HepG2 (cell line): ENCODE data around the gene PDE3A. TPM values are rescaled to one million over a fixed set of nuclear protein-coding genes. Genes with fewer than 3 reads are reported as not detected.
A peak's percentile ranks its signal among the peaks of the same experiment; 100 is the strongest.

Source experiments
- FOXA1 ChIP-seq, 2 experiments: fragments of 450-650 bp in 1 of 2; sonication (generic) in 1 of 2; formaldehyde crosslinking in 1 of 2; IDR thresholded peaks; 2 replicates each; pipeline versions ENCODE4 v1.4.0 to v1.6.1; 2016 to 2020; ENCODE audit warnings: missing genetic modification reagents in 1 of 2
- GMEB2 ChIP-seq: IDR thresholded peaks from 2 replicates; pipeline ENCODE4 v1.6.1; 2016; ENCODE audit warnings: missing biosample characterization, missing genetic modification reagents, low read depth
- HNRNPK ChIP-seq: fragments of 200-400 bp; formaldehyde crosslinking; IDR thresholded peaks from 2 replicates; pipeline ENCODE4 v1.6.1; 2018; ENCODE audit warnings: low read length, low read depth, moderate library complexity, mild to moderate bottlenecking; ENCODE audit not compliant: poor library complexity, severe bottlenecking
- KAT8 ChIP-seq: IDR thresholded peaks from 2 replicates; pipeline ENCODE4 v1.6.1; 2016; ENCODE audit warnings: missing genetic modification reagents, missing compliant biosample characterization
- PITX1 ChIP-seq: sonication (generic); formaldehyde crosslinking; IDR thresholded peaks from 2 replicates; pipeline ENCODE4 v1.5.1; 2020; ENCODE audit warnings: mild to moderate bottlenecking, missing genetic modification reagents
- RNF219 ChIP-seq: sonication (generic); formaldehyde crosslinking; IDR thresholded peaks from 2 replicates; pipeline ENCODE4 v1.5.0; 2020; ENCODE audit warnings: mild to moderate bottlenecking, missing genetic modification reagents
- SMYD3 ChIP-seq: sonication (generic); formaldehyde crosslinking; IDR thresholded peaks from 2 replicates; pipeline ENCODE4 v1.8.1; 2023; ENCODE audit warnings: mild to moderate bottlenecking, missing genetic modification reagents
- THYN1 ChIP-seq: sonication (generic); formaldehyde crosslinking; IDR thresholded peaks from 2 replicates; pipeline ENCODE4 v1.8.1; 2023; ENCODE audit warnings: low read depth, mild to moderate bottlenecking, moderate library complexity, missing genetic modification reagents, borderline replicate concordance
- ZBTB37 ChIP-seq: sonication (generic); formaldehyde crosslinking; IDR thresholded peaks from 2 replicates; pipeline ENCODE4 v1.4.0; 2020; ENCODE audit warnings: mild to moderate bottlenecking, missing genetic modification reagents
- ZNF431 ChIP-seq: sonication (generic); formaldehyde crosslinking; IDR thresholded peaks from 2 replicates; pipeline ENCODE4 v1.9.0; 2022; ENCODE audit warnings: missing genetic modification reagents, low read depth, mild to moderate bottlenecking, borderline replicate concordance
- ZNF567 ChIP-seq: sonication (generic); formaldehyde crosslinking; IDR thresholded peaks from 2 replicates; pipeline ENCODE4 v1.8.1; 2023; ENCODE audit warnings: mild to moderate bottlenecking, missing genetic modification reagents, borderline replicate concordance
- ZNF777 ChIP-seq: sonication (generic); formaldehyde crosslinking; IDR thresholded peaks from 2 replicates; pipeline ENCODE4 v1.4.0; 2020; ENCODE audit warnings: missing genetic modification reagents
- ZSCAN21 ChIP-seq: sonication (generic); formaldehyde crosslinking; IDR thresholded peaks from 2 replicates; pipeline ENCODE4 v1.8.0; 2022; ENCODE audit warnings: mild to moderate bottlenecking, missing genetic modification reagents, moderate library complexity, borderline replicate concordance
- ZSCAN25 ChIP-seq: sonication (generic); formaldehyde crosslinking; IDR thresholded peaks from 2 replicates; pipeline ENCODE4 v1.8.0; 2022; ENCODE audit warnings: mild to moderate bottlenecking, missing genetic modification reagents
- ZSCAN31 ChIP-seq: sonication (generic); formaldehyde crosslinking; IDR thresholded peaks from 2 replicates; pipeline ENCODE4 v1.5.0; 2020; ENCODE audit warnings: low read depth, mild to moderate bottlenecking, missing genetic modification reagents
- polyA plus RNA-seq, 8 experiments: library from polyadenylated mRNA; depleted of rRNA in 3 of 8; stranded (reverse) in 7 of 8; unstranded in 1 of 8; fragments of >200 nt; fragmentation: Illumina TruSeq in 4 of 8; extraction: Trizol in 4 of 8; gene quantifications; 2 replicates each; pipeline versions ENCODE4 v1.2.1 to v1.2.3, GENCODE V29; 2011 to 2016; ENCODE audit warnings: low read depth in 4 of 8, missing spikeins in 1 of 8, mixed read lengths in 1 of 8; ENCODE audit not compliant: insufficient read depth in 1 of 8
- total RNA-seq, 5 experiments: library from RNA; depleted of rRNA; stranded (reverse); fragments of >200 nt; fragmentation: Illumina TruSeq; extraction: Trizol; gene quantifications; 2 replicates each; pipeline ENCODE4 v1.2.3, GENCODE V29; 2016; ENCODE audit warnings: low read depth in 1 of 5
- TF ChIP-seq, protein P1 (sequence below): sonication (generic); formaldehyde crosslinking; conservative IDR thresholded peaks from 2 replicates; pipeline ENCODE4 v1.4.0; 2020; ENCODE audit warnings: missing genetic modification reagents
- TF ChIP-seq, protein P2 (sequence below): sonication (generic); formaldehyde crosslinking; IDR thresholded peaks from 2 replicates; pipeline ENCODE4 v1.5.1; 2020; ENCODE audit warnings: mild to moderate bottlenecking, missing genetic modification reagents, borderline replicate concordance
- TF ChIP-seq, protein P3 (sequence below): sonication (generic); formaldehyde crosslinking; IDR thresholded peaks from 2 replicates; pipeline ENCODE4 v1.5.1; 2020; ENCODE audit warnings: mild to moderate bottlenecking, moderate library complexity, missing genetic modification reagents

Gene PDE3A
- total and polyA plus RNA-seq, 2 of the 13 experiments (the other 11 are each of a cell fraction or from before 2014, with no cell fraction given), result 0.77 to 1.5 TPM

GRCh38 chr12:20629414-20630156 lies 261.2 kb downstream of the PDE3A start (continued):
- TF ChIP-seq HNRNPK (no peak), ZSCAN21 (CRISPR knock-in tag) (no peak), THYN1 (CRISPR knock-in tag) (no peak), RNF219 (CRISPR knock-in tag) (no peak), PITX1 (no peak), ZBTB37 (CRISPR knock-in tag) (peak; percentile 60; the same call in 1 of the 2 replicates), GMEB2 (CRISPR knock-in tag) (no peak), ZSCAN31 (CRISPR knock-in tag) (0 out of 2 replicates have a peak, but pooled peaks have one; percentile 57), ZNF567 (CRISPR knock-in tag) (no peak), SMYD3 (CRISPR knock-in tag) (no peak), KAT8 (CRISPR knock-in tag) (0 out of 2 replicates have a peak, but pooled peaks have one; percentile 24), ZNF777 (CRISPR knock-in tag) (no peak), ZNF431 (CRISPR knock-in tag) (no peak), FOXA1 (IDR thresholded peaks at IDR 0.05) (no peak), FOXA1 (CRISPR knock-in tag; IDR thresholded peaks at IDR 0.05) (peak; percentile 2), ZSCAN25 (0 out of 2 replicates have a peak, but pooled peaks have one; percentile 26)
- TF ChIP-seq, protein P1, sequence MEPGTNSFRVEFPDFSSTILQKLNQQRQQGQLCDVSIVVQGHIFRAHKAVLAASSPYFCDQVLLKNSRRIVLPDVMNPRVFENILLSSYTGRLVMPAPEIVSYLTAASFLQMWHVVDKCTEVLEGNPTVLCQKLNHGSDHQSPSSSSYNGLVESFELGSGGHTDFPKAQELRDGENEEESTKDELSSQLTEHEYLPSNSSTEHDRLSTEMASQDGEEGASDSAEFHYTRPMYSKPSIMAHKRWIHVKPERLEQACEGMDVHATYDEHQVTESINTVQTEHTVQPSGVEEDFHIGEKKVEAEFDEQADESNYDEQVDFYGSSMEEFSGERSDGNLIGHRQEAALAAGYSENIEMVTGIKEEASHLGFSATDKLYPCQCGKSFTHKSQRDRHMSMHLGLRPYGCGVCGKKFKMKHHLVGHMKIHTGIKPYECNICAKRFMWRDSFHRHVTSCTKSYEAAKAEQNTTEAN (CRISPR knock-in tag), result no peak
- TF ChIP-seq, protein P2, sequence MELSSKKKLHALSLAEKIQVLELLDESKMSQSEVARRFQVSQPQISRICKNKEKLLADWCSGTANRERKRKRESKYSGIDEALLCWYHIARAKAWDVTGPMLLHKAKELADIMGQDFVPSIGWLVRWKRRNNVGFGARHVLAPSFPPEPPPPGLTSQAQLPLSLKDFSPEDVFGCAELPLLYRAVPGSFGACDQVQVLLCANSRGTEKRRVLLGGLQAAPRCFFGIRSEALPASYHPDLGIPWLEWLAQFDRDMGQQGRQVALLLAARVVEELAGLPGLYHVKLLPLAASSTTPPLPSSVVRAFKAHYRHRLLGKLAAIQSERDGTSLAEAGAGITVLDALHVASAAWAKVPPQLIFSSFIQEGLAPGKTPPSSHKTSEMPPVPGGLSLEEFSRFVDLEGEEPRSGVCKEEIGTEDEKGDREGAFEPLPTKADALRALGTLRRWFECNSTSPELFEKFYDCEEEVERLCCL (CRISPR knock-in tag), result no peak
- TF ChIP-seq, protein P3, sequence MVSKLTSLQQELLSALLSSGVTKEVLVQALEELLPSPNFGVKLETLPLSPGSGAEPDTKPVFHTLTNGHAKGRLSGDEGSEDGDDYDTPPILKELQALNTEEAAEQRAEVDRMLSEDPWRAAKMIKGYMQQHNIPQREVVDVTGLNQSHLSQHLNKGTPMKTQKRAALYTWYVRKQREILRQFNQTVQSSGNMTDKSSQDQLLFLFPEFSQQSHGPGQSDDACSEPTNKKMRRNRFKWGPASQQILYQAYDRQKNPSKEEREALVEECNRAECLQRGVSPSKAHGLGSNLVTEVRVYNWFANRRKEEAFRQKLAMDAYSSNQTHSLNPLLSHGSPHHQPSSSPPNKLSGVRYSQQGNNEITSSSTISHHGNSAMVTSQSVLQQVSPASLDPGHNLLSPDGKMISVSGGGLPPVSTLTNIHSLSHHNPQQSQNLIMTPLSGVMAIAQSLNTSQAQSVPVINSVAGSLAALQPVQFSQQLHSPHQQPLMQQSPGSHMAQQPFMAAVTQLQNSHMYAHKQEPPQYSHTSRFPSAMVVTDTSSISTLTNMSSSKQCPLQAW (CRISPR knock-in tag), result no peak
